Measurements from ENCODE around the gene TAS2R8. TPM values are rescaled to one million over a fixed set of nuclear protein-coding genes. Genes with fewer than 3 reads are reported as not detected.

Gene TAS2R8
- total RNA-seq, 4 donors from 2014 or later: 0.49 TPM; not detected in 3

DNA sequence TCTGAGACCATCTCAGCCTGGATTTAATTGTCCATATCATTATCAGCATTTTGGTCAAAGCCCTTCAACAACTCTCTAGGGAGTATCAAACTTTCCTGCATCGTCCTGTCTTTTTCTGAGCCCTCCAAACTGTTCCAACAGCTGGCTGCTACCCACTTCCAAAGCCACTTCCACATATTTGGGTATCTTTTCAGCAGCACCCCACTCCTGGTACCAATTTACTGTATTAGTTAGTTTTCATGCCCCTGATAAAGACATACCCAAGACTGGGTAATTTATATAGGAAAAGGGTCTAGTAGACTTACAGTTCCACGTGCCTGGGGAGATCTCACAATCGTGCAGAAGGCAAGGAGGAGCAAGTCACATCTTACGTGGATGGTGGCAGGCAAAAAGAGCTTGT lies 50.9 kb downstream of the TAS2R8 start:
- intact Hi-C loops (cut with DNase I; ENCODE audit: low total_unique reads): no loop called here
- Histone ChIP-seq H3K27ac (no peak overlapping the region), H3K4me3 (no peak overlapping the region), H3K27me3 (no peaks in the 10 kb centered on the region), H3K36me3 (no peaks in the 10 kb centered on the region), H3K9me3 (peaks cover 0 to 5% of the 10 kb centered on the region in 2 donors), H3K4me1 (no peaks in the 10 kb centered on the region)
- no peak for TF ChIP-seq POLR2A (IDR thresholded peaks at IDR 0.05)
- TF ChIP-seq, protein P1, sequence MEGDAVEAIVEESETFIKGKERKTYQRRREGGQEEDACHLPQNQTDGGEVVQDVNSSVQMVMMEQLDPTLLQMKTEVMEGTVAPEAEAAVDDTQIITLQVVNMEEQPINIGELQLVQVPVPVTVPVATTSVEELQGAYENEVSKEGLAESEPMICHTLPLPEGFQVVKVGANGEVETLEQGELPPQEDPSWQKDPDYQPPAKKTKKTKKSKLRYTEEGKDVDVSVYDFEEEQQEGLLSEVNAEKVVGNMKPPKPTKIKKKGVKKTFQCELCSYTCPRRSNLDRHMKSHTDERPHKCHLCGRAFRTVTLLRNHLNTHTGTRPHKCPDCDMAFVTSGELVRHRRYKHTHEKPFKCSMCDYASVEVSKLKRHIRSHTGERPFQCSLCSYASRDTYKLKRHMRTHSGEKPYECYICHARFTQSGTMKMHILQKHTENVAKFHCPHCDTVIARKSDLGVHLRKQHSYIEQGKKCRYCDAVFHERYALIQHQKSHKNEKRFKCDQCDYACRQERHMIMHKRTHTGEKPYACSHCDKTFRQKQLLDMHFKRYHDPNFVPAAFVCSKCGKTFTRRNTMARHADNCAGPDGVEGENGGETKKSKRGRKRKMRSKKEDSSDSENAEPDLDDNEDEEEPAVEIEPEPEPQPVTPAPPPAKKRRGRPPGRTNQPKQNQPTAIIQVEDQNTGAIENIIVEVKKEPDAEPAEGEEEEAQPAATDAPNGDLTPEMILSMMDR (IDR thresholded peaks at IDR 0.05): no peak
- no peak for DNase-seq

Small RNAs within 50 kb of the gene (small RNA-seq; reads per million reads assigned to genes)
- gene PRR4: not detected

Other genes starting within 250 kb of the TAS2R8 start
- gene MAGOHB, start 193.7 kb downstream of the TAS2R8 start, total RNA-seq: 10 to 100 TPM; 21.0 to 55.3 (median 24.1) TPM
- 1 to 10 TPM in 1 of 4 donors, under 1 TPM in 1, not detected in 2; 0.62 to 2.1 TPM for gene STYK1, start 133.2 kb downstream of the TAS2R8 start, total RNA-seq
- 100 to 1,000 TPM in 3 of 4 donors, 10 to 100 TPM in 1; 49.4 to 372 (median 216) TPM for gene YBX3, start 84.0 kb downstream of the TAS2R8 start, total RNA-seq
- gene TAS2R7, start 4.7 kb downstream of the TAS2R8 start, total RNA-seq: under 1 TPM in 1 of 4 donors, not detected in 3; 0.28 TPM
- gene TAS2R9, start 2.9 kb upstream of the TAS2R8 start, total RNA-seq: under 1 TPM in 1 of 4 donors, not detected in 3; 0.28 TPM
- gene TAS2R10, start 19.1 kb upstream of the TAS2R8 start, total RNA-seq: 1 to 10 TPM in 2 of 4 donors, not detected in 2; 2.3 to 5.2 TPM
- gene PRR4, start 42.2 kb upstream of the TAS2R8 start, total RNA-seq: 10 to 100 TPM in 1 of 4 donors, 1 to 10 TPM in 2, not detected in 1; 3.0 to 11.0 (median 7.9) TPM
- 10 to 100 TPM; 13.1 to 84.0 (median 57.5) TPM for gene PRH1, start 77.0 kb upstream of the TAS2R8 start, total RNA-seq
- 10 to 100 TPM in 1 of 4 donors, 1 to 10 TPM in 2, under 1 TPM in 1; 0.51 to 11.3 (median 4.3) TPM for gene TAS2R13, start 102.3 kb upstream of the TAS2R8 start, total RNA-seq
- not detected for gene PRH2, start 122.0 kb upstream of the TAS2R8 start, total RNA-seq
- 10 to 100 TPM in 1 of 4 donors, 1 to 10 TPM in 2, under 1 TPM in 1; 0.26 to 21.1 (median 9.1) TPM for gene TAS2R14, start 132.0 kb upstream of the TAS2R8 start, total RNA-seq
- gene TAS2R50, start 179.6 kb upstream of the TAS2R8 start, total RNA-seq: 10 to 100 TPM in 1 of 4 donors, 1 to 10 TPM in 2, not detected in 1; 1.2 to 20.0 (median 5.8) TPM
- 10 to 100 TPM in 1 of 4 donors, 1 to 10 TPM in 2, under 1 TPM in 1; 0.77 to 24.1 (median 4.8) TPM for gene TAS2R20, start 191.0 kb upstream of the TAS2R8 start, total RNA-seq
- gene TAS2R19, start 215.3 kb upstream of the TAS2R8 start, total RNA-seq: 10 to 100 TPM in 2 of 4 donors, 1 to 10 TPM in 2; 2.6 to 32.1 (median 8.2) TPM
- 10 to 100 TPM in 3 of 4 donors, under 1 TPM in 1; 0.59 to 30.8 (median 15.7) TPM for gene TAS2R31, start 224.1 kb upstream of the TAS2R8 start, total RNA-seq

All from uterus (tissue), 4 donors.